Dedifferentiated amniotic fluid mesenchymal stem cell (primary cell): ENCODE data around the gene OSM.
A peak's percentile ranks its signal among the peaks of the same experiment; 100 is the strongest.

ENCODE experiments used
- DNase-seq: peaks from one replicate; pipeline ENCODE4 v3.0.0-alpha.2; 2016; ENCODE audit errors: extremely low spot score

The OSM gene

GRCh38 chr22:30262917-30263741 is 3.5 kb downstream of the OSM start:
- DNase-seq, result peak; percentile 65

- DNase-seq, result no peak
Measured at GRCh38 chr22:30262112-30262511, 4.5 kb downstream of the OSM start.

- no peak for DNase-seq
Measured at GRCh38 chr22:30261134-30261533, 5.5 kb downstream of the OSM start.

- DNase-seq, result no peak
Measured at GRCh38 chr22:30260682-30261081, 6.0 kb downstream of the OSM start.

- DNase-seq, result no peak
Measured at GRCh38 chr22:30260276-30260675, 6.4 kb downstream of the OSM start.

GRCh38 chr22:30254314-30254713 is 12.3 kb downstream of the OSM start:
- no peak for DNase-seq

GRCh38 chr22:30253205-30253852 is 13.3 kb downstream of the OSM start:
- DNase-seq, result no peak

- no peak for DNase-seq
Measured at GRCh38 chr22:30252411-30253204, 14.0 kb downstream of the OSM start.

- DNase-seq, result no peak
Measured at GRCh38 chr22:30251711-30252110, 14.9 kb downstream of the OSM start.

- peak; percentile 28 for DNase-seq
Measured at GRCh38 chr22:30250661-30251267, 15.9 kb downstream of the OSM start.

- DNase-seq, result no peak
Measured at GRCh38 chr22:30250039-30250565, 16.5 kb downstream of the OSM start.

GRCh38 chr22:30249049-30250038 is 17.3 kb downstream of the OSM start:
- DNase-seq, result no peak

GRCh38 chr22:30248484-30248883 is 18.2 kb downstream of the OSM start:
- no peak for DNase-seq

- no peak for DNase-seq
Measured at GRCh38 chr22:30247974-30248373, 18.7 kb downstream of the OSM start.

- DNase-seq, result no peak
Measured at GRCh38 chr22:30247561-30247960, 19.1 kb downstream of the OSM start.

- no peak for DNase-seq
Measured at GRCh38 chr22:30246814-30247376, 19.8 kb downstream of the OSM start.

GRCh38 chr22:30245985-30246813 is 20.5 kb downstream of the OSM start, which contains the start of gene LIF:
Gene LIF, minus strand, starts transcription at chr22:30246759. Its CDS starts 64 bp downstream, at chr22:30246695.
- peak; percentile 26 for DNase-seq

- DNase-seq, result no peak
Measured at GRCh38 chr22:30245181-30245984, 21.3 kb downstream of the OSM start.
